Kidney epithelial cell (primary cell): ENCODE data around the gene DDX39A. TPM values are rescaled to one million over a fixed set of nuclear protein-coding genes. Genes with fewer than 3 reads are reported as not detected.

ENCODE experiments used
- DNase-seq: peaks from one replicate; pipeline ENCODE4 v3.0.0-alpha.2; 2010; ENCODE audit warnings: low read depth
- H3K27me3 ChIP-seq: 2 replicates; pipeline ENCODE4 v1.6.0; 2011; ENCODE audit warnings: low read length; ENCODE audit not compliant: control insufficient read depth, insufficient read depth
- H3K36me3 ChIP-seq: 2 replicates; pipeline ENCODE4 v1.5.1; 2011; ENCODE audit warnings: low read length; ENCODE audit not compliant: control insufficient read depth, insufficient read depth
- H3K4me3 ChIP-seq: 2 replicates; pipeline ENCODE4 v1.5.1; 2011; ENCODE audit warnings: low read depth, mild to moderate bottlenecking, control low read depth, low read length
- total RNA-seq: library from RNA; depleted of rRNA; stranded (reverse); fragments of >200 nt; gene quantifications from 2 replicates; pipeline ENCODE4 v1.2.3, GENCODE V29; 2015
- TF ChIP-seq, protein P1 (sequence below): IDR thresholded peaks from 2 replicates; pipeline ENCODE4 v1.5.1; 2011; ENCODE audit warnings: mild to moderate bottlenecking, moderate library complexity, low read length, control low read depth, inconsistent platforms; ENCODE audit not compliant: insufficient read depth, poor library complexity, severe bottlenecking

DDX39A gene
- total RNA-seq, 1 donor from 2014 or later, result 96.4 TPM

DNA sequence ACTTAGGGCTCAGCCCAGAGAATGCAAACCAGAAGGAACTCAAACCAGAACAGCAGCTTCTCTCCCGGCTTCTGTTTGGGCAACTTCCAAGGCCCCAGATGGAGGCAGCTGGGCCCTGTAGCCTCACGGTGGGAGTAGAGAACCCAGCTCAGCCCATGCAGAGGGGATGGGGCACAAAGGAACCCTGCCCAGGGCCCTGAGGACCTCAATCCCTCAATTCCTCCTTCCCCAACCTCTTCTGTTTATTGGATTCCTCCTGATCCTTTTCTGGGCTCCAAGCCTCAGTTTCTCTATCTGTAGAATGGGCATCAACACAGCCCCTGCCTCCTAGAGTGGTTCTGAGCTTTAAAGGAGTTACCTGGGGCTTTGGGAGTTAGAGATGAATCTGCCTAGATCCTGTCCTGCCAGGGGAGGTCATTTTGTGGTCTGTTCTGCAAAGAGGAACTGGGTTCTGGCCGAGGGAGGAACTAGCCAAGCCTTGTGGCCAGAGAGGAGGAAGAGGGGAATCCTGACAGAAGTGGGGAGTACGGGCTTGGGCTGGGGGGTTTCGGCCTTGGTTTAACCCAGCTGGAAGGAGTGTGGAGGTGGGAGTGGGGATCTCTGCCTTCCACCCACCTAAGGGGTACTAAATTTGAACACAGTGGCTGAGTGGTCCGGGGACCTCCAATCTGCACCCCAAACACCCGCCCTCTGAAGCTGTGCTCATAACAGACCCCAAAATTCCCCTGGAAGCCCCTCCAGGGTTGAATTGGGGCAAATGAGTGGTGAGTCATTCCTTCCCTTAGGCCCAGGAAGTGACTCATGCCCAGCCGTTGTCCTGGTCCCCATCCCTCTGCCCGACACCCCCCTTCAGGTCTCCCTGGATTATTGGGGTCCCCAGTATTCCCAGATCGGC lies 35.2 kb downstream of the DDX39A start:
- Histone ChIP-seq H3K27me3 (no peaks in the 10 kb centered on the region), H3K36me3 (no peaks in the 10 kb centered on the region), H3K4me3 (no peak overlapping the region)
- no peak for DNase-seq
- TF ChIP-seq, protein P1, sequence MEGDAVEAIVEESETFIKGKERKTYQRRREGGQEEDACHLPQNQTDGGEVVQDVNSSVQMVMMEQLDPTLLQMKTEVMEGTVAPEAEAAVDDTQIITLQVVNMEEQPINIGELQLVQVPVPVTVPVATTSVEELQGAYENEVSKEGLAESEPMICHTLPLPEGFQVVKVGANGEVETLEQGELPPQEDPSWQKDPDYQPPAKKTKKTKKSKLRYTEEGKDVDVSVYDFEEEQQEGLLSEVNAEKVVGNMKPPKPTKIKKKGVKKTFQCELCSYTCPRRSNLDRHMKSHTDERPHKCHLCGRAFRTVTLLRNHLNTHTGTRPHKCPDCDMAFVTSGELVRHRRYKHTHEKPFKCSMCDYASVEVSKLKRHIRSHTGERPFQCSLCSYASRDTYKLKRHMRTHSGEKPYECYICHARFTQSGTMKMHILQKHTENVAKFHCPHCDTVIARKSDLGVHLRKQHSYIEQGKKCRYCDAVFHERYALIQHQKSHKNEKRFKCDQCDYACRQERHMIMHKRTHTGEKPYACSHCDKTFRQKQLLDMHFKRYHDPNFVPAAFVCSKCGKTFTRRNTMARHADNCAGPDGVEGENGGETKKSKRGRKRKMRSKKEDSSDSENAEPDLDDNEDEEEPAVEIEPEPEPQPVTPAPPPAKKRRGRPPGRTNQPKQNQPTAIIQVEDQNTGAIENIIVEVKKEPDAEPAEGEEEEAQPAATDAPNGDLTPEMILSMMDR, result no peak

DNA sequence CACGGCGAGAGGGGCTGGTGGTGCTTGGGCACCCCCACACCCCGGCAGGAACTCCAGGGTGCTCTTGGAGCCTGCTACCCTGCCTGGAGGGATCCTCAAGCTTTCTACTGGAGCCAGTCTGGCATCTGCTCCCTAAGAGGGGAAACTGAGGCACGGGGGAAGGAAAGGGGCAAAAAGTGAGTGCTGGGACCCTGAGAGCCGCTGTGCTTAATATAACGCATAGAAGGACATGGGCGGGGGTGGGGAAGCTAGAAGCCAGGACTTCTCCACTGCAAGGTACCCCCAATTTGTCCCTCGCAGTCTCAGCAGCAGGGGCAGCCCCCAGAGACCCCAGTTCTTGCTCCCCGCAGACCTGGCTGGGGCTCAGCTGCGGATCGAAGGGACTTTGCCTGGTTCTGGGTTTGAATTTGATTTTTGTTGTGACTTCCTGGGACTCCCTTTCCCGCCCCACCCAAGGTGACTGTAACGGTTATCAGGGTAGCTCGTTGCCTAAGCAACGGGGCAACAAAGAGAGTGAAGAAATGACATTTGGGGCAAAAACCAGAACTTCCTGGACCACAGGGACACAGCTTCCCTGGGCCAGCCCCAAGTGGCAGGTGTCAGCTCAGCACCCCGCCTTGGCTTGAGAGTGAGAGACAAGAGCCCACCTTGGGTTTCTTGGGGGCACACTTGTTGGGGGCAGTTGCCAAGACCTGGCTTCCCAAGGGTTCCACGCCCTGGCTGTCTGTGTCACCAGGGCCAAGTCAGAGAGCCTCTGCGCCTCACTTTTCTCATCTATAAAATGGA lies 37.3 kb downstream of the DDX39A start:
- TF ChIP-seq, protein P1, result no peak
- DNase-seq, result no peak

DNA sequence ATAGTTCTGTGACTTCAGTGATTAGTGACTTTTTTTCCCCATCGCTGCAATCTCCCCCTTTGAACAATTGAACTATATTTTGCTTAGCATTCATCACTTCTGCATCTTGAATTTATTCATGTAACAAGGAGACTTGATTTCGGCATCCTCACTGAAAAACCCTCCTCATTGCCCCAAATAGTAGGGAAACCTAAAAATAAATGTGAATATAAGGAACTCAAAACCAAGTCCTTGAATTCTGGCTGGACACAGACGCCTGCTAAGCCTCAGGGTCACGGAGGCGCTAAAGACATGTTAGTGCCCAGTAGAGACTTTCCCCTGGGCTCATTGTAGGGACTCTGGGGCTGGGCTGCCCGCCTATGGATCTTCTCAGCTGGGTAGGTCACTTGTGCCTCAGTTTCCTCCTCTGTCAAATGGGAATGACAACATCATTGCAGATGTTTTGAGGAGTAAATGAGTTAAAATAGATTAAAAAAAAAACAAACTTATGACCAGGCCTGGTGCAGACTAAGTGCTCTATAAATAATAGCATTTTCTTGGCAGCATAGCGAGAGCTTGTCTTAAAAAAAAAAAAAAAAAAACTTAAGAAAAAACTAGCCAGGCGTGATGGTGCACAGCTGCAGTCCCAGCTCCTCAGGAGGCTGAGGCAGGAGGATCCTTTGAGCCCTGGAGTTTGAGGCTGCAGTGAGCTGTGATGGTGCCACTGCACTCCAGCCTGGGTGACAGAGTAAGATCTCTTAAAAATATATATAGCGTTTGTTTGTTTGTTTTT lies 39.7 kb downstream of the DDX39A start:
- DNase-seq, result no peak
- Histone ChIP-seq H3K4me3 (no peak overlapping the region), H3K27me3 (no peaks in the 10 kb centered on the region), H3K36me3 (no peaks in the 10 kb centered on the region)
- TF ChIP-seq, protein P1, result no peak

More for the DNA sequence above, 37.3 kb downstream of the DDX39A start:
- no peaks in the 10 kb centered on the region for H3K27me3 ChIP-seq
- no peaks in the 10 kb centered on the region for H3K36me3 ChIP-seq
- H3K4me3 ChIP-seq, result peak overlapping the region; percentile 55

DNA sequence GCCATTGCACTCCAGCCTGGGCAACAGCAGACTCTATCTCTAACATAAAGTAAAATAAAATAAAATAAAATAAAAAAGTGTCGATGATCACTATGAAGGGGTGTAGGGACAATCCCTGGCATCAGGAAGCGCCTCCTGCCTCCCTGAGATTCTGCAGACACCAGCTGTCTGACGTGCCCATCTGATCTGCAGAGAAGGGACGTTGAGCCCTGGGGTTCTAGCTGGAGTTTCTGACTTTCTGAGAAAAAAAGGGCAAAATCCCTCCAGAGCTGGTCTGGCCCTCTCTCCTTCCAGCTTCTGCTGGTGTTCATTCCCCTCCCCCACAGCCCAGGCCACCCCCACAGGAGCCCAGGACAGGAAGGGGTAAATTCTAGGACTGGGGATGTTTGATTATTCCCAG lies 40.3 kb downstream of the DDX39A start:
- no peaks in the 10 kb centered on the region for H3K36me3 ChIP-seq
- DNase-seq, result no peak
- TF ChIP-seq, protein P1, result no peak
- H3K27me3 ChIP-seq, result no peaks in the 10 kb centered on the region
- no peak overlapping the region for H3K4me3 ChIP-seq

DNA sequence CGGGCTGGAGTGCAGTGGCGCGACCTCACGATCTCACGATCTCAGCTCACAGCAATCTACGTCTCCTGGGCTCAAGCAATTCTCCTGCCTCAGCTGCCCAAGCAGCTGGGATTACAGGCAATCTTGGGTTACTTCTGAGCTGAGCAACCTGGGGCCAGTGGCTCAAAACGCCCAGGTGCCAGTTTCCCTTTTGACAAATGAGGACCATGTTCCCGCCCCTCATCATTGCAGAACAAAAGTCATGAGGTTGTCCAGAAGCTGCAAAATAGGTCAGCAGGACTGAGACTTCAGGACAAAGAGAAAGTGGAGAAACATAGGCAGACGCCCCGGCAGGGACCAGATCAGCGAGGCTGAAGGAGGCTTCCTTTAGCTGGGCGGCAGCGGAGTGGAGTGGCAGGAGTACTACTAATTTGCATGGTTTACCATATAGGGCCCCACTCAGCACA lies 41.2 kb downstream of the DDX39A start:
- Histone ChIP-seq H3K36me3 (no peaks in the 10 kb centered on the region), H3K4me3 (no peak overlapping the region), H3K27me3 (no peaks in the 10 kb centered on the region)
- no peak for DNase-seq
- TF ChIP-seq, protein P1, result no peak
